NCI-H146 treated with DMSO at 0.1 percent for 48 hours (cell line): ENCODE measurements around the gene PSG6.
"Not testable (repeated sequence)": the region's sequence is repeated elsewhere in the genome, so short reads cannot be mapped to it uniquely, and the experiment has no call there.

ENCODE experiments used
- DNase-seq: peaks from one replicate; lab custom pipeline; 2025; ENCODE audit not compliant: unreplicated experiment; lab: John Stamatoyannopoulos, UW

Gene PSG6

GRCh38 chr19:42911731-42912130 lies 6.0 kb downstream of the PSG6 start:
- DNase-seq, result not testable (repeated sequence)

DNA sequence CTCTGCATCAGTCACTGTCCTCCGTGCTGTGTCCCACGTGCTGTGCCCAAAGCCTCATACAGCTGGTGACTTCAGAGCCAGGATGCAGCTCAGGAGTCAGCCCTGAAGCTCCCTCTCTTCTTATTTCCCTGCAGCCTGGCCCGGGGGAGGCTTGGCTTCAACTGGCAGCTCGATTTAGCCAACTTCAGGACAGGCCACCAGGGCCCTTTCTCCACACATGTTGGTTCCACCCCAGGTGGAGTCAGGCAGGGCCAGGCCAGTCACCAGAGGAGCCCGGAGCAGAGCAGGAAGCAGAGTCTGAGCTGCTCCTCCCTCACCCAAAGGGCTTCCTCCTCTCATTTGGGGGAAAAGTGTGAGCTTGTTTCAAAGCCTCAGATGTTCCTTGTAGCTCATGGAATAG lies 11.5 kb downstream of the PSG6 start:
- DNase-seq, result not testable (repeated sequence)

GRCh38 chr19:42900561-42900960 lies 17.1 kb downstream of the PSG6 start:
- not testable (repeated sequence) for DNase-seq

DNA sequence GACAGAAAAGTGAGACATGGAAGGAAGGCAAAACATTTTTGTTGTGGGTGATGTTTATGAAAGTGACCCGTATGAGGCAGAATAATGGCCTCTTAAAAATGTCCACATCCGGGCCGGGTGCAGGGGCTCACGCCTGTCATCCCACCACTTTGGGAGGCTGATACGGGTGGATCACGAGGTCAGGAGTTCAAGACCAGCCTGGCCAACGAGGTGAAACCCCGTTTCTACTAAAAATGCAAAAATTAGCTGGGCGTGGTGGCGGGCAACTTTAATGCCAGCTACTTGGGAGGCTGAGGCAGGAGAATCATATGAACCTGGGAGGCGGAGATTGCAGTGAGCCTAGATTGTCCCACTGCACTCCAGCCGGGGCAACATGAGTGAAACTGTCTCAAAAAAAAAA lies 18.0 kb downstream of the PSG6 start:
- not testable (repeated sequence) for DNase-seq

GRCh38 chr19:42899110-42899509 lies 18.6 kb downstream of the PSG6 start:
- DNase-seq, result not testable (repeated sequence)

DNA sequence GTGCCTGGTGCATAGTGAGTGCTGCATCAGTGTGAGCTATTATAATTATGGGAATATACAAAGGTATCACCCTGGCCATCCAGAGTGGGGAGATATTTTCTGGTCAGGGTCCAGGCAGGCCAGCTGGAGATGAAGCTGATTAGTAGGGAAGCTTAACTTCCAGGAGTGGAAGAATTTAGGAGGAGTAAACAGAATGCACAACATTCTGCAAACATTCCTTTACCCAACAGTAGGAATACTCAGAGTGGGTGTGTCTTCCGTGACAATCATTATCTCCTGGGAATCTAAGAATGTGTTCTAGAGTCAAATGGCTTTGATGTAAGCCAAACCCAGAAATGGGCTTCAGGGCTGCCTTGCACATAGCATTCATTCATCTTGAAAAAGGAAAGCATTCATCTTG lies 19.0 kb downstream of the PSG6 start:
- DNase-seq, result not testable (repeated sequence)

- DNase-seq, result not testable (repeated sequence)
Measured at GRCh38 chr19:42897729-42898128, 20.0 kb downstream of the PSG6 start.

GRCh38 chr19:42890446-42890845 lies 27.2 kb downstream of the PSG6 start:
- not testable (repeated sequence) for DNase-seq

DNA sequence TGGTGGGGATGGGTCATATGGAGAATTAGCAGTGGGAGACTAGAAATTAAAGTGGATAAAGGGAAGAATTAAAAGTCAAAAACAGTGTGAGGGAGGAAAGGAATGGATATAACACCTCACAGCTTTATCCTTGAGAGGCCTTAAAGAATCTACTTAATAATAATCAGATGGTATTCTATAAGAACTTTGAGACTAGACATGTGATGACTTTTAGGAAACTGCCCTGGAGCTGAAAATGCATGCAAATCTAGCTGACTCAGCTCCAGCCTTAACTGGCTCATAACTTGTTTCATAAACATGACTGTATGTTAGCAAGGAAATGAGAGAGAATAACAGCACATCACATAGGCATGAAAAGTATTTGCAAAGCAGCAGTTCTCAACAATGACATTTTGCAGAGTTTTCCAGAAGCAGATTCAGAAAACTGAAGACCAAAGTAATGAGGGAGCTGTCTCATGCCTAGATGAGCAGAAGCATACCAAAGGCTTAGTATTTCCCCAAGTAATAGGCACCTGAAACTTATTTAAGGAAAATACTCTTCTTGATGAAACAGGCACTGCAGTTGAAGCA lies 29.7 kb downstream of the PSG6 start:
- not testable (repeated sequence) for DNase-seq

DNA sequence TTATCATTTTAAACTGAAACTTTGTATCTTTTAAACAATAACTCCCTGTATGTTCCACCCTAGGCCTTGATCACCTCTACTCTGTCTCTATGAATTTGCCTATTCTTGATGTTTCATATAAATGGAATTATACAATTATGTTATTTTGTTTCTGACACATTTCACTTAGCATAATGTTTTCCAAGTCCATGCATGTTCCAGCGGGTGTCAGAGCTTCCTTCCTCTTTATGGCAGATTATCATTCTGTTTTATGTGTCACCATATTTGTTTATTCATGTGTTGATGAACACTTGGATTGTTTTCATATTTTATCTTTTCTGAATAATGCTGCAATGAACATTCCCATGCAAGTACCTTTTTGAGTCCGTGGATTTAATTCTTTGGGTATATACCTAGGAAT lies 35.0 kb downstream of the PSG6 start:
- DNase-seq, result not testable (repeated sequence)

DNA sequence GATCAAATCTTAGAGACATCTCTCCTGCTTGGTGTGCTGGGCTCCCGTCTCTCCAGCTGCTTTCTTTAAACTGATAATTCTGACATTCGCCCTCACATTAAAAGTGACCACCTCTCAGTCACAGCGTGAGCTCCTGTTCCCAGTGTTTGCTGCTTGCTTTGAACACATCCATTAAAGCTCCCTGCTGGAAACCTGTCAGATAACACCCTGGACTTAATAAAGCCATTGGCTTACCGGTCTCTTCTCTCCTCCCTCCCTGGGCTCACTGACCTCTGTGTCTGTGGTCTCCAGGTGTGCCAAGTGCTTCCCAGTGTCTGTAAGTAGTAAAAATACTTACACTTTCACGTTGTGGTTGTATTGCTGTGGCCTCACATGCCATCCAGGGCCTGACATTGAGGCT lies 35.7 kb downstream of the PSG6 start:
- DNase-seq, result not testable (repeated sequence)

DNA sequence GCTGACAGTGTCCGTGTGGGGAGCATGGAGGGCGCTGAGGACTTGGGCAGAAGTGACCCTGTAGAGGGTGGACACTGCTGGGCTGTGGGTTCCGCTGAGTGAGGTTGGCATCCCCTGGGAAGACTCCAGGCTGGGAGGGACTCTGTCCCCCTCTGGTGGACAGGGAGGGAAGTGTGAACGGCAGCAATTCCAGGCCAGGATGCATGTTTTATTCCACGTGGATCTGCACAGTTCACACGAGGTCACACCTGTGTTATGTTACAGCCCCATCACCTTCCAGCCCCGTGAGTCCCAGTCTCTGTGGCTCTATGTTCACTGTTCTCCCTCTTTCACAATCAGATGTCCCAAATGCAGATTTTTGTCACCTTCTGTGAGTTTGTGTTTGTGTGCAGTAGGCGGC lies 36.4 kb downstream of the PSG6 start:
- DNase-seq, result not testable (repeated sequence)

GRCh38 chr19:42880621-42881020 lies 37.1 kb downstream of the PSG6 start:
- DNase-seq, result not testable (repeated sequence)

GRCh38 chr19:42879613-42880012 lies 38.1 kb downstream of the PSG6 start, which contains the start of gene PSG1:
Gene PSG1, minus strand, starts transcription at chr19:42879713. Its CDS starts 132 bp downstream, at chr19:42879581.
- no peak for DNase-seq

- DNase-seq, result not testable (repeated sequence)
Measured at GRCh38 chr19:42876596-42876995, 41.1 kb downstream of the PSG6 start.

DNA sequence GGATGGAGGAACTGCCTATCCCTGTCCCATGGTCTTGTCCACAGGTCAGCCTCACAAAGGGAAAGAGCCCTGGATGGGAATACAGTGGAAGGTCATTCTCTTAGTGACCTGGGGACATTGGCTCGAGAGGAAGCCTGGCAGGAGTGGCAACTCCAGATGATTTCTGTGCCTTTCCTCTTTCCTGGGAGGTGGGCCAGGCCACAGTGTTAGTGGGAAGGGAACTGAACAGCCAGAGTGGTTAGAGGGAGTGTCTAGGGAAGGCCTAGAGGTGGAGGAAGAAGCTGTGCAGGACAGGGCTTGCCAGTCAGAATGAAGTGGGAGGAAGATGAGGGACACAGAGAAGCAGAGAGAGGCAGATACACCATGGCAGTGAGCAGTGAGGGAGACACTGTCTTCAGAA lies 41.8 kb downstream of the PSG6 start:
- DNase-seq, result not testable (repeated sequence)

DNA sequence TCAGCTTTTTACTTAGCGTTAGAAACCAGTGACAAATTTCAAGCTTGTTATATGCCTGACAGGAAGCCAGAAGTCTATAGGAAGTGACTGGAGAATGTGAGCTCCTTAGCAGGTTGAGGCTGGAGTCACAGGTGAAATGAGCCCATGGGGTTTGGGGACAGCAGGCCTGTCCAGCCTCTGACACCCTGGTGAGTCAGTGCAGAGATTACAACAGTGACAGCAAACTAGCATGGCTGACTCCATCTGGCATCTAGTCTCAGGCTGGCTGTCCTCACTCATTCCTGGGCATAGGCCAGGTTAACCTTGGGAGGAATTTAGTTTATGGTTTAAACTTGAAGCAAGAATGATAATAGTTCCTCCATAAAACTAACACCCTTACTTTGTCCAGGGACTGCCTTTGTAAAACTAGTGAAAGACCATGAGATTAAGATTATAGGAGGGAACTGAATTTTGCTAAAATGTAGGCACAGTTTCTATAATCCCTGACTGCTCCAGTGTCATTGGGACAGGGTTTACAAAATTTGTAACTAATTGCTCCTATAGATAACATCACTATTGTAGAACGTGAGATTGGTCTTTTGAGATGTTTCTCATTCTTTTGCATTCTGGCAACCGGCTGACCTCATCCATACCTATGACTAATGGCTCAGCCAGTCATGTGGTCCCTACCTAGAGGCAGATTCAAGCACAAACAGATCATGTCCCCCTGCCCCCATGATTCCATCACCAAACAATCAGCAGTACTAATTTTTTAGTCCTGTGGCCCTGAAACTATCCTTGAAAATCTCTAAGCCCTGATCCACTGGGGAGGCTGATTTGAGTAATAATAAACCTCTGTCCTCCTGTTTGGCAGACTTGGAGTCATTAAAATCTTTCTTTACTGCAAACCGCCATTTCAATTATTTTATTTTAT lies 42.5 kb downstream of the PSG6 start:
- not testable (repeated sequence) for DNase-seq

GRCh38 chr19:42874136-42874535 lies 43.6 kb downstream of the PSG6 start:
- not testable (repeated sequence) for DNase-seq

- no peak for DNase-seq
Measured at GRCh38 chr19:42872608-42873007, 45.1 kb downstream of the PSG6 start.

DNA sequence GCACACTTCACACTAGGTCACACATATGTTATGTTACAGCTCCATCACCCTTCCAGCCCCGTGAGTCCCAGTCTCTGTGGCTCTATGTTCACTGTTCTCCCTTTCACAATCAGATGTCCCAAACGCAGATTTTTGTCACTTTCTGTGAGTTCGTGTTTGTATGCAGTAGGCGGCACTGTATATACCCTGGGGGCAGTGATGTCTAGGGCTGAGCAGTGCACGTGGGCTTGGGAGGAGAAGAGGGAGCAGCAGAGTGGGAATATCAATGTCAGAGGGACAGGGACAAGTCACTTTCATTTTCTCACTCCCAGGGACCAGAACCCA lies 60.2 kb downstream of the PSG6 start:
- no peak for DNase-seq

GRCh38 chr19:42856866-42857543 lies 60.7 kb downstream of the PSG6 start:
- DNase-seq, result not testable (repeated sequence)

GRCh38 chr19:42854745-42855144 lies 62.9 kb downstream of the PSG6 start:
- not testable (repeated sequence) for DNase-seq
